Measurements from ENCODE around the gene CCDC38. TPM values are rescaled to one million over a fixed set of nuclear protein-coding genes. Genes with fewer than 3 reads are reported as not detected.

CCDC38 gene
- total RNA-seq, 1 donor from 2014 or later: not detected

GRCh38 chr12:95820096-95820703, 122.2 kb downstream of the CCDC38 start:
- H3K27ac ChIP-seq (ENCODE audit: low read depth, low read length): no peak overlapping the region
- H3K9me3 ChIP-seq (ENCODE audit: control insufficient read depth in 3 of 3, low read length in 3 of 3): no peaks in the 10 kb centered on the region
- no peak overlapping the region for H3K4me3 ChIP-seq (ENCODE audit: low read length in 3 of 3)
- H3K9ac ChIP-seq (ENCODE audit: low read depth in 1 of 3, low read length in 3 of 3): no peak overlapping the region
- H3K4me1 ChIP-seq (ENCODE audit: control insufficient read depth in 3 of 3, insufficient read depth in 3 of 3, low read length in 3 of 3): no peaks in the 10 kb centered on the region
- H3K36me3 ChIP-seq (ENCODE audit: control insufficient read depth in 3 of 3, insufficient read depth in 3 of 3, low read length in 3 of 3): no peaks in the 10 kb centered on the region
- no peaks in the 10 kb centered on the region for H3K27me3 ChIP-seq (ENCODE audit: control insufficient read depth in 3 of 3, insufficient read depth in 3 of 3, low read length in 3 of 3)

Other genes with a start within 250 kb of the CCDC38 start
- gene NTN4, start 151.8 kb downstream of the CCDC38 start, total RNA-seq: 20.9 TPM
- 17.2 TPM for gene SNRPF, start 83.7 kb downstream of the CCDC38 start, total RNA-seq
- under 0.01 TPM for gene AMDHD1, start 717 bp upstream of the CCDC38 start, total RNA-seq
- gene HAL, start 53.7 kb upstream of the CCDC38 start, total RNA-seq: 0.52 TPM
- gene LTA4H, start 93.0 kb upstream of the CCDC38 start, total RNA-seq: 55.8 TPM

Measured in skeletal muscle tissue (tissue), 4 donors.